Hematopoietic multipotent progenitor cell treated with erythropoietin and hydrocortisone succinate and interleukin-3 and kit ligand, for 6 days (in vitro differentiated cells): ENCODE results near the gene C4BPA.
A peak's percentile ranks its signal among the peaks of the same experiment; 100 is the strongest.

ENCODE experiments used
- DNase-seq: peaks from one replicate; pipeline ENCODE4 v3.0.0-alpha.2; 2015

Gene C4BPA

GRCh38 chr1:207128336-207128921 lies 24.4 kb downstream of the C4BPA start:
- DNase-seq = no peak

- no peak for DNase-seq
Observed at GRCh38 chr1:207129053-207129452, 25.0 kb downstream of the C4BPA start.

- no peak for DNase-seq
Observed at GRCh38 chr1:207130252-207131036, 26.4 kb downstream of the C4BPA start.

GRCh38 chr1:207131163-207131562 lies 27.1 kb downstream of the C4BPA start:
- no peak for DNase-seq

- peak; percentile 56 for DNase-seq
Observed at GRCh38 chr1:207134581-207134980, 30.5 kb downstream of the C4BPA start.

- no peak for DNase-seq
Observed at GRCh38 chr1:207139616-207140015, 35.6 kb downstream of the C4BPA start.

GRCh38 chr1:207140536-207140935 lies 36.5 kb downstream of the C4BPA start:
- DNase-seq = peak; percentile 13

GRCh38 chr1:207145401-207146058 lies 41.5 kb downstream of the C4BPA start:
- DNase-seq = peak; percentile 11

- DNase-seq = no peak
Observed at GRCh38 chr1:207151920-207152319, 47.9 kb downstream of the C4BPA start.

- no peak for DNase-seq
Observed at GRCh38 chr1:207152792-207153468, 48.9 kb downstream of the C4BPA start.

GRCh38 chr1:207155028-207155427 lies 51.0 kb downstream of the C4BPA start:
- DNase-seq = no peak

- DNase-seq = peak; percentile 16
Observed at GRCh38 chr1:207156095-207156494, 52.1 kb downstream of the C4BPA start.

- DNase-seq = no peak
Observed at GRCh38 chr1:207156826-207157225, 52.8 kb downstream of the C4BPA start.

GRCh38 chr1:207164086-207164485 lies 60.1 kb downstream of the C4BPA start:
- DNase-seq = no peak

- no peak for DNase-seq
Observed at GRCh38 chr1:207172321-207172720, 68.3 kb downstream of the C4BPA start.

- no peak for DNase-seq
Observed at GRCh38 chr1:207172885-207173284, 68.9 kb downstream of the C4BPA start.

- no peak for DNase-seq
Observed at GRCh38 chr1:207173396-207173795, 69.4 kb downstream of the C4BPA start.

- no peak for DNase-seq
Observed at GRCh38 chr1:207174913-207175312, 70.9 kb downstream of the C4BPA start.

- DNase-seq = no peak
Observed at GRCh38 chr1:207179036-207179435, 75.0 kb downstream of the C4BPA start.

GRCh38 chr1:207181847-207182246 lies 77.8 kb downstream of the C4BPA start:
- no peak for DNase-seq

- no peak for DNase-seq
Observed at GRCh38 chr1:207186503-207186902, 82.5 kb downstream of the C4BPA start.

GRCh38 chr1:207188901-207189300 lies 84.9 kb downstream of the C4BPA start:
- no peak for DNase-seq

- no peak for DNase-seq
Observed at GRCh38 chr1:207191061-207191460, 87.0 kb downstream of the C4BPA start.

- no peak for DNase-seq
Observed at GRCh38 chr1:207191776-207192175, 87.7 kb downstream of the C4BPA start.
